HG03097 (cell line): ENCODE data around the gene SKAP1.
"Not testable (repeated sequence)": the region's sequence is repeated elsewhere in the genome, so short reads cannot be mapped to it uniquely, and the experiment has no call there.

Source experiments
- ATAC-seq: cut with Tn5 transposase; IDR thresholded peaks from one replicate; pipeline ENCODE4 v1.9.1; 2021; ENCODE audit not compliant: unreplicated experiment, low FRiP score

SKAP1 gene

GRCh38 chr17:48420823-48421222, 9.2 kb downstream of the SKAP1 start:
- ATAC-seq: no peak

GRCh38 chr17:48416971-48417370, 13.0 kb downstream of the SKAP1 start:
- ATAC-seq: no peak

GRCh38 chr17:48413613-48414405, 16.2 kb downstream of the SKAP1 start:
- no peak for ATAC-seq

- ATAC-seq: no peak
These were observed 17.2 kb downstream of the SKAP1 start for GRCh38 chr17:48412841-48413240.

- ATAC-seq: not testable (repeated sequence)
These were observed 19.2 kb downstream of the SKAP1 start for GRCh38 chr17:48410821-48411220.

- ATAC-seq: no peak
These were observed 20.4 kb downstream of the SKAP1 start for GRCh38 chr17:48409607-48410006.

- no peak for ATAC-seq
These were observed 23.0 kb downstream of the SKAP1 start for GRCh38 chr17:48406936-48407567.

- no peak for ATAC-seq
These were observed 35.2 kb downstream of the SKAP1 start for GRCh38 chr17:48394821-48395220.

GRCh38 chr17:48393283-48393682, 36.7 kb downstream of the SKAP1 start:
- ATAC-seq: no peak

GRCh38 chr17:48392857-48393256, 37.2 kb downstream of the SKAP1 start:
- no peak for ATAC-seq

- no peak for ATAC-seq
These were observed 38.6 kb downstream of the SKAP1 start for GRCh38 chr17:48391444-48391843.

GRCh38 chr17:48389903-48390302, 40.1 kb downstream of the SKAP1 start:
- ATAC-seq: no peak

- ATAC-seq: no peak
These were observed 40.9 kb downstream of the SKAP1 start for GRCh38 chr17:48388955-48389743.

- ATAC-seq: no peak
These were observed 43.2 kb downstream of the SKAP1 start for GRCh38 chr17:48386826-48387225.

GRCh38 chr17:48385319-48385718, 44.7 kb downstream of the SKAP1 start:
- ATAC-seq: no peak

GRCh38 chr17:48384164-48384563, 45.9 kb downstream of the SKAP1 start:
- ATAC-seq: no peak

- ATAC-seq: no peak
These were observed 47.0 kb downstream of the SKAP1 start for GRCh38 chr17:48382989-48383388.

- ATAC-seq: no peak
These were observed 51.2 kb downstream of the SKAP1 start for GRCh38 chr17:48378708-48379392.

GRCh38 chr17:48378238-48378637, 51.8 kb downstream of the SKAP1 start:
- no peak for ATAC-seq

- no peak for ATAC-seq
These were observed 53.2 kb downstream of the SKAP1 start for GRCh38 chr17:48376682-48377325.
